Keratinocyte (primary cell): ENCODE measurements around the gene AOC1. TPM values are rescaled to one million over a fixed set of nuclear protein-coding genes. Genes with fewer than 3 reads are reported as not detected.

Source experiments
- DNase-seq: peaks from one replicate; pipeline ENCODE4 v3.0.0-alpha.2; 2011; ENCODE audit warnings: low read depth, missing footprints, low spot score
- FAIRE-seq: peaks from 2 replicates; lab custom pipeline; 2011; peaks lifted over from hg19 to GRCh38; lab: Jason Lieb, UNC
- H2AFZ ChIP-seq: 2 replicates; pipeline ENCODE4 v1.6.0; 2012; ENCODE audit warnings: low read length, control low read depth, inconsistent platforms; ENCODE audit not compliant: control insufficient read depth
- H3K27ac ChIP-seq: 2 replicates; pipeline ENCODE4 v1.5.1; 2011; ENCODE audit warnings: low read length; ENCODE audit not compliant: control insufficient read depth, insufficient read depth
- H3K27me3 ChIP-seq: 3 replicates; pipeline ENCODE4 v1.6.0; 2011; ENCODE audit warnings: low read length; ENCODE audit not compliant: control insufficient read depth, insufficient read depth; ENCODE audit errors: extremely low read depth
- H3K36me3 ChIP-seq, 2 experiments: 2 replicates in 1 of 2; 3 replicates in 1 of 2; pipeline ENCODE4 v1.5.1; 2011; ENCODE audit warnings: low read length in 2 of 2, mild to moderate bottlenecking in 1 of 2; ENCODE audit not compliant: control insufficient read depth in 2 of 2, insufficient read depth in 2 of 2; ENCODE audit errors: extremely low read depth in 1 of 2
- H3K4me1 ChIP-seq: 3 replicates; pipeline ENCODE4 v1.5.1; 2011; ENCODE audit warnings: low read length; ENCODE audit not compliant: control insufficient read depth, insufficient read depth; ENCODE audit errors: extremely low read depth
- H3K4me2 ChIP-seq: 3 replicates; pipeline ENCODE4 v1.6.0; 2011; ENCODE audit warnings: low read depth, low read length; ENCODE audit not compliant: control insufficient read depth, insufficient read depth; ENCODE audit errors: extremely low read depth
- H3K4me3 ChIP-seq, 3 experiments: fragments of 200-600 bp in 1 of 3; sonication (generic) in 1 of 3; 2 replicates in 2 of 3; 3 replicates in 1 of 3; pipeline ENCODE4 v1.5.1; 2011 to 2016; ENCODE audit warnings: low read length in 3 of 3, mild to moderate bottlenecking in 3 of 3, control low read depth in 2 of 3, inconsistent platforms in 1 of 3, low read depth in 1 of 3, mixed read lengths in 1 of 3, mixed run types in 1 of 3, moderate library complexity in 1 of 3; ENCODE audit not compliant: control insufficient read depth in 2 of 3, insufficient read depth in 2 of 3; ENCODE audit errors: extremely low read depth in 1 of 3
- H3K79me2 ChIP-seq: 2 replicates; pipeline ENCODE4 v1.6.0; 2012; ENCODE audit warnings: low read length; ENCODE audit not compliant: control insufficient read depth, insufficient read depth
- H3K9ac ChIP-seq: 3 replicates; pipeline ENCODE4 v1.6.0; 2011; ENCODE audit warnings: low read length; ENCODE audit not compliant: control insufficient read depth, insufficient read depth; ENCODE audit errors: extremely low read depth
- H3K9me1 ChIP-seq: 3 replicates; pipeline ENCODE4 v1.6.0; 2011; ENCODE audit warnings: low read length; ENCODE audit not compliant: control insufficient read depth, insufficient read depth; ENCODE audit errors: extremely low read depth
- H3K9me3 ChIP-seq: 2 replicates; pipeline ENCODE4 v1.5.1; 2012; ENCODE audit warnings: low read depth, low read length; ENCODE audit not compliant: control insufficient read depth
- H4K20me1 ChIP-seq: 3 replicates; pipeline ENCODE4 v1.6.0; 2011; ENCODE audit warnings: low read length; ENCODE audit not compliant: control insufficient read depth, insufficient read depth; ENCODE audit errors: extremely low read depth
- CTCF ChIP-seq, 3 experiments: IDR thresholded peaks in 1 of 3; conservative IDR thresholded peaks in 1 of 3; optimal IDR thresholded peaks in 1 of 3; 2 replicates in 2 of 3; 3 replicates in 1 of 3; pipeline versions ENCODE3 to v1.5.1; 2011; ENCODE audit warnings: low read length in 3 of 3, mild to moderate bottlenecking in 3 of 3, moderate library complexity in 2 of 3, control low read depth in 1 of 3, inconsistent platforms in 1 of 3; ENCODE audit not compliant: insufficient read depth in 2 of 3; ENCODE audit errors: extremely low read depth in 1 of 3
- EZH2 ChIP-seq: IDR thresholded peaks from one replicate; pipeline ENCODE4 v1.6.1; 2012; ENCODE audit warnings: inconsistent platforms, mild to moderate bottlenecking, low read length, moderate library complexity
- dilution Hi-C: fragments of 300-500 bp; cut with MboI; formaldehyde crosslinking; loops from one replicate; pipeline ENCODE4 v1.7.0; 2020; ENCODE audit warnings: low sequenced_read_pairs; ENCODE audit not compliant: extremely low pct_ligation_motif_present
- polyA plus RNA-seq, 5 experiments: library from polyadenylated mRNA; depleted of rRNA in 3 of 5; stranded (reverse) in 3 of 5; stranded (forward) in 1 of 5; unstranded in 1 of 5; fragments of >200 nt; gene quantifications; 1 replicate in 1 of 5; 2 replicates in 3 of 5; 3 replicates in 1 of 5; pipeline versions ENCODE4 v1.2.1 to v1.2.3, GENCODE V29; 2011 to 2012; ENCODE audit warnings: missing spikeins in 2 of 5, low read depth in 1 of 5, low replicate concordance in 1 of 5

The AOC1 gene
- polyA plus RNA-seq, 1 donor (not counting 4 experiments of a cell fraction or from before 2014, with no cell fraction given): not detected

- Histone ChIP-seq H3K4me2 (no peak overlapping the region), H3K27me3 (peaks cover 23% of the 10 kb centered on the region), H3K4me3 (no peak overlapping the region), H3K9me1 (no peaks in the 10 kb centered on the region), H3K36me3 (no peaks in the 10 kb centered on the region), H3K27ac (no peak overlapping the region), H2AFZ (no peak overlapping the region), H4K20me1 (no peaks in the 10 kb centered on the region), H3K4me1 (no peaks in the 10 kb centered on the region), H3K9me3 (no peaks in the 10 kb centered on the region), H3K9ac (no peak overlapping the region), H3K79me2 (no peaks in the 10 kb centered on the region)
- dilution Hi-C loops: no loop called here
- DNase-seq: no peak
- TF ChIP-seq CTCF (optimal IDR thresholded peaks at IDR 0.05 in 1 of 3, IDR thresholded peaks at IDR 0.05 in 1 of 3, conservative IDR thresholded peaks at IDR 0.05 in 1 of 3; ENCODE audit: extremely low read depth in 1 of 3, insufficient read depth in 2 of 3, low read length in 3 of 3) (peak; percentile 83 to 98 (median 98)), EZH2 (no peak)
- FAIRE-seq: peak; percentile 41
These were observed 46.2 kb downstream of the AOC1 start for GRCh38 chr7:150898475-150899011.

- no peaks in the 10 kb centered on the region for H3K9me1 ChIP-seq
- peaks cover 8% of the 10 kb centered on the region for H3K4me1 ChIP-seq
- H3K79me2 ChIP-seq: no peaks in the 10 kb centered on the region
- TF ChIP-seq CTCF (optimal IDR thresholded peaks at IDR 0.05 in 1 of 3, IDR thresholded peaks at IDR 0.05 in 1 of 3, conservative IDR thresholded peaks at IDR 0.05 in 1 of 3; ENCODE audit: extremely low read depth in 1 of 3, insufficient read depth in 2 of 3, low read length in 3 of 3): no peak
- no peak for TF ChIP-seq EZH2
- H3K36me3 ChIP-seq: no peaks in the 10 kb centered on the region
- peaks cover 23% of the 10 kb centered on the region for H3K27me3 ChIP-seq
- no peaks in the 10 kb centered on the region for H3K9me3 ChIP-seq
- no peak overlapping the region for H3K4me3 ChIP-seq
- H2AFZ ChIP-seq: no peak overlapping the region
- H4K20me1 ChIP-seq: no peaks in the 10 kb centered on the region
- no peak overlapping the region for H3K27ac ChIP-seq
- no peak for DNase-seq
- H3K4me2 ChIP-seq: no peak overlapping the region
- dilution Hi-C loops: no loop called here
- FAIRE-seq: no peak
- no peak overlapping the region for H3K9ac ChIP-seq
These were observed 48.4 kb downstream of the AOC1 start for GRCh38 chr7:150900675-150901074.
